ENCODE data around the gene SARDH.

- TF ChIP-seq, protein P1, sequence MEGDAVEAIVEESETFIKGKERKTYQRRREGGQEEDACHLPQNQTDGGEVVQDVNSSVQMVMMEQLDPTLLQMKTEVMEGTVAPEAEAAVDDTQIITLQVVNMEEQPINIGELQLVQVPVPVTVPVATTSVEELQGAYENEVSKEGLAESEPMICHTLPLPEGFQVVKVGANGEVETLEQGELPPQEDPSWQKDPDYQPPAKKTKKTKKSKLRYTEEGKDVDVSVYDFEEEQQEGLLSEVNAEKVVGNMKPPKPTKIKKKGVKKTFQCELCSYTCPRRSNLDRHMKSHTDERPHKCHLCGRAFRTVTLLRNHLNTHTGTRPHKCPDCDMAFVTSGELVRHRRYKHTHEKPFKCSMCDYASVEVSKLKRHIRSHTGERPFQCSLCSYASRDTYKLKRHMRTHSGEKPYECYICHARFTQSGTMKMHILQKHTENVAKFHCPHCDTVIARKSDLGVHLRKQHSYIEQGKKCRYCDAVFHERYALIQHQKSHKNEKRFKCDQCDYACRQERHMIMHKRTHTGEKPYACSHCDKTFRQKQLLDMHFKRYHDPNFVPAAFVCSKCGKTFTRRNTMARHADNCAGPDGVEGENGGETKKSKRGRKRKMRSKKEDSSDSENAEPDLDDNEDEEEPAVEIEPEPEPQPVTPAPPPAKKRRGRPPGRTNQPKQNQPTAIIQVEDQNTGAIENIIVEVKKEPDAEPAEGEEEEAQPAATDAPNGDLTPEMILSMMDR (IDR thresholded peaks at IDR 0.05) = no peak
- TF ChIP-seq POLR2A (IDR thresholded peaks at IDR 0.05) (no peak), EP300 (IDR thresholded peaks at IDR 0.05) (no peak)
Observed at GRCh38 chr9:133628766-133629165, 109.4 kb downstream of the SARDH start.
